Activated T-helper 1 cell treated with Interleukin-2 at 50 U/mL for 16 hours (primary cell): Measurements from ENCODE around the gene HOMER3.

Experiments used
- DNase-seq: peaks from one replicate; pipeline ENCODE4 v3.0.0-alpha.2; 2020; ENCODE audit warnings: low read depth

HOMER3 gene

GRCh38 chr19:18900700-18901481, 40.1 kb downstream of the HOMER3 start:
- DNase-seq, result no peak

DNA sequence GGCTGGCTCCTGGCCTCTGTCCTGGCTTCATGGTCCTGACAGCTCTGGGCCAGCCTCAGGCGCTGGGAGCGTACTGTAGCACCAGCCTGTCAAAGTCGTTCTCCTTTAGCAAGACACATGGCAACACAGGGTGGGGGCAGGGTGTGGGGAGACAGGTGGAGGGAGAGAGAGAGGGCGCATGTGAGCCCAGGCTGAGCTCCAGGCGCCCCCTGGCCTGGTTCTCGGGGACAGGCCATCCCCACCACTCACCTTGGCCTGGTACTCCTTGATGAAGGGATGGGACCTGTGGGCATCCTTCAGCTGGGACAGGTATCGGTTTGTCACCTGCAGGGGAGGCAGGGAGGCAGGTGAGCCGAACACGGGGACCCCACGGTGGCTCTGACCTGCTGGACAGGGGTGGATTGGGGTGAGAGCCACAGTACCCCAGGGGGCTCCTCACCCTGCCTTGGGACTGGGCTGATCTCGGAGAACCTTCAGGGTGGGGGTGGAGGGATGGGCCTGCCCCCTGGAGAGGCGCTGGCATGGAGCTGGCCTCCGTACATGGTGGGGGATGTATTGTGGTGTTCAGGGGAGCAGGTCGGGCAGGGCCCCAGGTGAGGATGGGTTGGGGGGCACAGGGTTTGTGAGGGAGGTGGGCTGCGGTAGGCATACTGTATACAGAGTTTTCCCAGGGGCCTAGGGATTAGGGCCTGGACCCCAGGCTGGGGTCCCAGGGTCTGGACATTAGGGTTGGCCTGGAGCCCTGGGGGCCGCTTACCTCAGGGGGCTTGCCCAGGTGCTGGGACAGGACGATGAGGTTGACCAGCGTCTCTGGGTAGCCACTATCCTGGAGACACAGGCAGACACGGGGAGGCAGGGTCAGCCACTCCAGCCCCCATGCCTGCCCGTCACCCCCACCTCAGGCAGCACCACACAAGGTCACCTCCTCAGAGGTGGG, 41.1 kb downstream of the HOMER3 start:
- no peak for DNase-seq

DNA sequence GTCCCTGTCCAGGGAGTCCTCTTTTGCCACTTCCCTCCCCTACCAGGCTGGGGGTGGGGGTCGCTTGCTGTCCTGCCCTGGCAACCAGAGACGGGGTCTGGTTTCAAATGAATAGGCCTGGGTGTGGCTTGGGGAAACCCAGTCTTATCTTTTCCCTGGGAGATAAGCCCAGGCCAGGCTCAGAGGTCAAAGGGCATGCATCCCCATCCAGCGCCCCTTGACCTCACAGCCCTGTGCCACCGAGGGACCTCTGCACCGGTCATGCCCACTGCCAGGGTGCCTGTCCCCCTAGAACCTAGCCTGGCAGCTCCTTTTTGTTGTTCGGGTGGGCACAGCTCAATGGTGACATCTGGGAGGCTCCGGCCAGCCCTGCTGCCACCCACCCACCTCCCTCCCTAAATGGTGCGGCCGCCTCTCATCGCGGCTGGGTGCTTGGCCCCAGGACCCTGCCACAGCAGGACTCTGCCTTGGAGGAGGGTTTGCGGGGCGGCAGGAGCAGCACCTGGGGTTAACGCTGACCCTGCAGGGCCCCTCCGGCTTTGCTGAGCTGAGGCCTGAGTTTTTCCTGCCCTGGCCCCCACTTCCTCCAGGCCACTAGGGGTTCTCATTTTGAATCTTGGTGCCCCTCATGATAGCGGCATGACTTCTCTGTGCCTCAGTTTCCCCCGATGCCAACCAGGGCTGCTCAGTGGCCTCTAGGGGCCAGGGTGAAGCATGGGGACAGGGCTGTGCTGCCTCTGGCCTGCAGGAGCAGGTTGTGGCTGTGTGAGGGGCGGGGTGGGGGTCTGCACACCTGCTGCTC, 42.2 kb downstream of the HOMER3 start:
- no peak for DNase-seq

- DNase-seq, result no peak
Observed at GRCh38 chr19:18898081-18898606, 42.9 kb downstream of the HOMER3 start.

GRCh38 chr19:18897094-18898029, 43.7 kb downstream of the HOMER3 start:
- no peak for DNase-seq

- DNase-seq, result no peak
Observed at GRCh38 chr19:18896421-18896841, 44.6 kb downstream of the HOMER3 start.

GRCh38 chr19:18895824-18896341, 45.1 kb downstream of the HOMER3 start, which contains the start of gene CERS1:
Gene CERS1 (minus strand): TSS chr19:18896158. CDS start chr19:18896072, 86 bp downstream.
- DNase-seq, result no peak

GRCh38 chr19:18895038-18895823, 45.8 kb downstream of the HOMER3 start:
- DNase-seq, result no peak

- no peak for DNase-seq
Observed at GRCh38 chr19:18894254-18895037, 46.6 kb downstream of the HOMER3 start.

- DNase-seq, result no peak
Observed at GRCh38 chr19:18893587-18894253, 47.3 kb downstream of the HOMER3 start.

DNA sequence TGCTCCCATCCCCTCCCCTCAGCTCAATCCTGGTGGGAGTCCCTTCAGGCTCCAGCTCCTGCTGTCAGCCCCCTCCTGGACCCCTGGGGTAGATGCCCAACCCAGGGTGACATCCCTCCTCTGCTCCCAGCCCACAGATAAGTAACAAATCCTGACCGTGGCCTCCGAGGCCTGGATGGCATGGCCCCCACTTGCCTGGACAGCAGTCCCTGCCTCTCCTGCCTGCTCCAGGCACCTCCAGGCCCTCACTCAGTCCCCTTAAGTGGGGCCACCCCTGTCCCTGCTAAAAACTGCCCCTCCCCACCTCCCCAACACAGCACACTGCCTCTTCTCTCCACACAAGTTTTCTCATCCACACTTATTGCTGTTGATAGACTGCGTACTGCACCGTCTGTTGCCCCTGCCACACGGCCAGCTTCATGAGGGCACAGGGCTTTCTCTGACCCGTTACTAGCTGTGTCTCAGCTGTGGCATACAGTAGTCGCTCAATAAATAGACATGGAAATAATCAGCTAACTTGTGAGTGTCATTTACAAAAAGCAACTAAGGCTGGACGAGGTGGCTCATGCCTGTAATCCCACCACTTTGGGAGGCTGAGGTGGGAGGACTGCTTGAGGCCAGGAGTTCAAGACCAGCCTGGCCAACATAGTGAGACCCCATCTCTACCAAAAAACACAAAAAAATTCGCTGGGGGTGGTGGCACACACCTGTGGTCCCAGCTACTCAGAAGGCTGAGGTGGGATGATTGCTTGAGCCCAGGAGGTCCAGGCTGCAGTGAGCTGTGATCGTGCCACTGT, 50.9 kb downstream of the HOMER3 start:
- DNase-seq, result no peak

DNA sequence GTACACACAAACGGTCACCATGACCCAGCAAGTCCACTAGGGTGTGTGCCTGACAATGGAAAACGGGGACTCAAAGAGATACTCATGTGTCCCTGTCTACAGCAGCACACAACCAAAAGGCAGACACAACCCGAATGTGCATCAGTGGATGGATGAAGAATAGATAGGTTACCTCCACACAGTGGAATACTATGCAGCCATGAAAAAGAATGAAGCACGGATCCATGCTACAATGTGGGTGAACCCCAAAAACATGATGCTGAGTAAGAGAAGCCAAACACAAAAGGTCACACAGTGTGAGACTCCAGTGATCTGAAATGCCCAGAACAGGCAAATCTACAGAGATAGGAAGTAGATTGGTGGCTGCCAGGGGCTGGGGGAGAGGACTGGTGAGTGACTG, 54.0 kb downstream of the HOMER3 start:
- no peak for DNase-seq

- no peak for DNase-seq
Observed at GRCh38 chr19:18883526-18884304, 57.3 kb downstream of the HOMER3 start.

GRCh38 chr19:18881491-18881890, 59.5 kb downstream of the HOMER3 start:
- DNase-seq, result no peak

- no peak for DNase-seq
Observed at GRCh38 chr19:18879579-18880373, 61.2 kb downstream of the HOMER3 start.
